ENCODE results near the gene GPR162.

GPR162 gene

DNA sequence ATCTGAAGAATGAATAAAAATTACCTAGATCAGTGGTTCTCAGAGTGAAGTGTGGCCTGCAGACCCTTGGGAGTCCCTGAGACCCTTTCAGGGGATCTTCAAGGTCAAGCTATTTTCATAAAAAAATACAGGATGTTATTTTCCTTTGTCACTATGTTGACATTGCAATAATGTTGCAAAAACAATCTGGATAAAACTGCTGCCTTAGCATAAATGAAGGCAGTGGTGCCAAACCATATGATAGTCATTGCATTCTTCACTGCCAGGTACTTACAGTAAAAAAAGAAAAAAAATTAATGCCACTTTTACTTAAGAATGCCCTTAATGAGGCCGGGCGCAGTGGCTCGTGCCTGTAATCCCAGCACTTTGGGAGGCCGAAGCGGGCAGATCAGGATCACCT is 34.3 kb upstream of the GPR162 start:
- DNase-seq = no peak

GRCh38 chr12:6788972-6789924 is 32.4 kb upstream of the GPR162 start, which contains the start of gene CD4:
CD4 (plus strand) TSS chr12:6789528; CDS start chr12:6800139, 10,611 bp downstream.
- peak; percentile 87 for DNase-seq

DNA sequence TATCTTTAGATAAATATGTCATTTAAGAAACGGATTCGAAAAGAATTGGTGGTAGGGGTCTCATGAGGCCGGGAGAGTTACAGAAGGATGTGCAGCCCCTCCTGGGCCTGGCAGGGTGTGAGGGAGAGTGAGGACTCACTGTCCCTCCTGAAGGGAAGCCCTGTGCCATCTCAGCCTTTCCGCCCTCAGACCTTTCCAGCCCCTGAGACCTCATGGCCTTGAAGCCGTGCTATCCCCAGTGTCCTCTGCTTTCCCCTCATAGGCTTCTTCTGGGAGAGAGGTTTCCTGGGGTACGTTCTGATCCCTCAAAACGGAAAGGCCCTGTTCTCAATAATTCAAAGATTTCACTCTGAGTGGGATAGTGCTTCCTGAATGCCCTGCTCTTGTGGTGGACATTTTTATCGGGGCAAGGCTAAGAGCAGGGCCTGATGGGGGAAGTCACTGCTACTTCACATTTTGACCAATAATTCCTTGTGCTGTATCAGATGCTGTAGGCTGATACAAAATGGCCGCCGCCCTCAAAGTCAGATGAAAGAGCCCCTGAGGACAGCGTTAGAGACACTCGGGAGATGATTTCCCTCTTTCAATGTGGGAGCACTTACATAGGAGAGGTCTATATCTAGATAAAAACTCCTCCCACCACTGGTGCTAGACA is 31.0 kb upstream of the GPR162 start:
- DNase-seq = peak; percentile 63

- DNase-seq = peak; percentile 39
Measured at GRCh38 chr12:6791931-6792520, 29.6 kb upstream of the GPR162 start.

DNA sequence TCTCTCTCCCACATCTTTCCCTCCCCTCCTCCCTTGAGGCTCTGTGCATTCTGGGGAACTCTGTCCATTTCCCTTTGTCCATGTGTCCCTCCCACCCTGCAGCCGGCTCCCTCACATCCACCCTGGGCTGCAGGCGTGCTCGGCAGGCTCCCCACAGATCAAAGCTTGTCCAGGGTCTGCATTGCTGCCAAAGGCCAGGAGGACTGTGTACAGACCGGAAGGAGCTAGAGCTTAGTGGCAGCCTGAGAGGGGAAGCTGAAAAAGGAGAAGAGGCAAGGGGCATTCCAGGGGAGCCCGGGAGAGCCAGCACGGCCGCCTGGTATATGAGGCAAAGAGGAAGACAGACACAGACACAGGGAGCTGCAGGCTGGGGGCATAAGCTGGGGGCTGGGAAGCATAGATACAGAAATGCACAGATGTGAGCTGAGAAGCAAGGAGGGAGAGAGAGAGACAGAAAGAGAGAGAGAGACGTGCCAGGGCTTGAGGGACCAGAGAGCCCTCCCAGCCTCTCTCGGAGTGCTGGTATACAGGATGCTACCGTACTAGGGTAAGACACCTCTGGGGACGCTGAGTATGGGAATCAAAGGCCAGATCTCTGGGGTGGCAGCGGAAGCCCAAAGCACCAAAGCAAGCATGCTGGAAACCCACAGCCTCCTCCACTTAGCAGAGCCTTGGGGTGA is 29.0 kb upstream of the GPR162 start:
- DNase-seq = peak; percentile 75

DNA sequence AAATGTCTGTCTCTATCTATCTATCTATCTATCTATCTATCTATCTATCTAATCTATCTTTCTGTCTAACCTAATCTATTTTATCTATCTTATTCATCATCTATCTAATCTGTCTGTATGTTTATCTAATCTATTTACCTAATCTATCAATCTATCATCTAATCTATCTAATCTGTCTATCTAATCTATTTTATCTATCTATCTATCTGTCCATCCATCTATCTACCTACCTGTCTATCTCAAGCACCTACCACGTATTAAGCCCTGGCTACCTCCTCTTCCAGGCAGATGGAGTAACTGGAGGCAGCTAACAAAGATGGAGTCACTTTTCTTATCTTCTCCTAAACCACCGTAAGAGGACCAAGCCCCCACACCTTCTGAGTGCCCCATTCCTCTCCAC is 26.5 kb upstream of the GPR162 start:
- no peak for DNase-seq

DNA sequence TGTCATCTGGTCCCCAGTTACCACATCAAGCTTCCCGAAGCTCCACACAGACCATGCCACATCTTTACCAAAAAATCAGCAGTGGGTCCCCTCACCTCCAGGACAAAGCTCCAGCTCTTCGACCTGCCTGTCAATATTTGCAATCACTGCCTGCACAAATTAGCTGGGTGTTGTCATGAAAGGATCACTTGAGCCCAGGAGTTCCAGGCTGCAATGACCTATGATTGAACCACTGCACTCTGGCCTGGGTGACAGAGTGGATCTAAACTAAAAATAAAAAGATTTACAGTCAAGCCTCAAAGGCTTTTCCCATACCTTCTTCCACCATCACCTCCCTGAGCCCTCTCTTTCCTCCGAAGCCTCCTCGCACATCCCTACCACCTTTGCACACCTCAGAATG is 25.0 kb upstream of the GPR162 start:
- DNase-seq = no peak

DNA sequence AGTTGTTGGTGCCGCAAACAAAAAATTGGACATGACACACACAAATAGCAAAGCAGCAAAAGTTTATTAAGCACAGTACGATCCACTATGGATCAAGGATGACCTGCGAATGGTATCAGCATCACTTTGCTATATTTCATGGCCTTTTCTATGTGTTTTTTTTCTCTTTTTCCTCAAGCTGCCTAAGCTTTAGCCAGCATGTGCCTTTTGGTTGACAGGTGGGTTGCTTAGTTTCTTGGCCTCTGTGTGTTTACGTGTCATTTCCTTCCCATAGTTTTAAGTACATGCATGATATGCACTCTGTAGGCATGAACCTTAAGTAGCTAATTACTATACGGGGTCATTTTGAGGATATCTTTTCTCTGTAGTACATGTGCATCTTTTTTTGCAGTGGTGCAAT is 22.5 kb upstream of the GPR162 start:
- no peak for DNase-seq

- DNase-seq = no peak
Measured at GRCh38 chr12:6807170-6807569, 14.5 kb upstream of the GPR162 start.

- DNase-seq = no peak
Measured at GRCh38 chr12:6809056-6809455, 12.6 kb upstream of the GPR162 start.

DNA sequence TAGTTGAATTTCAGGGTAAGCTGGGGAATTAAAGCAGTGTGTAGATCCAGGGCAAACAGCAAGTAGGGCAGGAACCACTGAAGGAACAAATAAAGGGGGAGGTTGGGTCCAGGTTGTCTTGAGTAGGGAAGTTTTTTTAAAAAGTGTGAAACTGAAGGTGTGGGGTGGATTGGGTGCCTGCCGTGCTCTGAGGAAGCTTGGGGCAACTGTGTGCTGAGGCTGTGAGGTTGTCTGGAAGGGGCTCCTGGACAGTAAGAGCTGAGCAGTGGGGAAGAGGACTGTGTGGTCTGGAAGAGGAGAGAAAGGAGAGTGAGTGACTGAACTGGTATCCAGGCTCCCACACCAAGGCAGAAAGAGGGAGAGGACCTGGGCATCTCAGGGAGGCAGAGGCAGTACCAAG is 10.9 kb upstream of the GPR162 start:
- DNase-seq = no peak

DNA sequence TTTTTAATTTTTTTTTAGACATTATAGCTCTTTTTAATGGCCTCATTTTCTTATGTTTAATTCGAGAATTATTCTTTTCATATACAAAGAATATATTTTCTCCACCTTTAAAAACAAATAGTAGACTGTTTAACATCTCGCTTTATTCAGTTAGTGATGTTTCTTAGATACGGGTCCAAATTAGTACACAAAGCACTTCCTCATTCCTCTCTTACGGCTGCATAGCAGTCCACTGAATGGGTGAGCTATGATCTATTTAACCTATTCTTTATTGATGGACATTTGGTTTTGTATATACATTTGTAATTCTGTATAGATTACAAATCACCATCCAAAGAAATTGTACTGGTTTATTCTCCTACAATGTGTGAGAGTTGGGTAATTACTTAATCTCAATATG is 8.3 kb upstream of the GPR162 start:
- DNase-seq = no peak

DNA sequence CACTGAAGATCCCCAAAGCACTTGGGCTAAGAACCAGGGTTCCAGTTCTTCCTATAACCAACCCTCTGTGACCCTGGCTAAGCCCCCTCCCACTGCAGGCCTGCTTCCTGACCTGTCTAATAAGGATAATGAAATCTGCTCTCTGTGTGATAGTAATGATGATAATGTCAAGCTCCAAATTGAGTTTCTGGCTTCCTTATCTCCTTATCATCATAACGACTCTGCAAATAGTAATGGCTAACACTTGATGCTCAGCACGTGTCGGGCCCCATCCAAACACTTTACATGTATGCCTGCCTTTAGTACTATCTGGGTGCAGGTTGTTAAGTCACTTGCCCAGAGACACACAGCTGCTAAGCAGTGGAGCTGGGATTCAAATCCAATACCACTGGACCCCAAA is 5.0 kb upstream of the GPR162 start:
- DNase-seq = no peak

DNA sequence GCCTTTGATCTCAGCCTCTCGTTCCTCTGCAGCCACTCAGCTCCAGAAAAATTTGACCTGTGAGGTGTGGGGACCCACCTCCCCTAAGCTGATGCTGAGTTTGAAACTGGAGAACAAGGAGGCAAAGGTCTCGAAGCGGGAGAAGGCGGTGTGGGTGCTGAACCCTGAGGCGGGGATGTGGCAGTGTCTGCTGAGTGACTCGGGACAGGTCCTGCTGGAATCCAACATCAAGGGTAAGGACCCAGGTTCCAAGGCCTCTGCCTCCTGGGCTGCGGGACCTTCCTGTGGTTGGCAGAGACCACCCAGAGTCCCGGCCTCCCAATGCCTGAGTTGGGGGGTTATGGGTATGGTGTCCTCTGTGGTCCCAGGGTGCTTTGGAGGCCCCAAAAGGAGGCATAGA is 4.5 kb upstream of the GPR162 start:
- no peak for DNase-seq

GRCh38 chr12:6817662-6818157 is 3.9 kb upstream of the GPR162 start:
- no peak for DNase-seq

DNA sequence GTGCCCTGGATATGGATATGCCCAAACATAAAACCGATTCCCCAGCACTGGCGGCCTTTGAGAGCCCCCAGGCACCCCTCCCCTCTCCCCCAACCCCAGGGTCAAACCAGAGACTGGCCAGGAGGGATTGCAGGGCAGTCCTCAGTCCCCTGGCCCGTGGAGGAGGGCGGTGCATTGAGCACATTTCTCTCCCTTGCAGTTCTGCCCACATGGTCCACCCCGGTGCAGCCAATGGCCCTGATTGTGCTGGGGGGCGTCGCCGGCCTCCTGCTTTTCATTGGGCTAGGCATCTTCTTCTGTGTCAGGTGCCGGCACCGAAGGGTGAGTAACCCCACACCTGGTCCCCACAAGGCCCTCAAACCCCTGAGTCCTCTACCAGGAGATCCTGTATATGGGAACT is 3.4 kb upstream of the GPR162 start:
- no peak for DNase-seq

GRCh38 chr12:6818645-6819044 is 3.0 kb upstream of the GPR162 start:
- no peak for DNase-seq

GRCh38 chr12:6819106-6820030 is 2.3 kb upstream of the GPR162 start:
- no peak for DNase-seq

DNA sequence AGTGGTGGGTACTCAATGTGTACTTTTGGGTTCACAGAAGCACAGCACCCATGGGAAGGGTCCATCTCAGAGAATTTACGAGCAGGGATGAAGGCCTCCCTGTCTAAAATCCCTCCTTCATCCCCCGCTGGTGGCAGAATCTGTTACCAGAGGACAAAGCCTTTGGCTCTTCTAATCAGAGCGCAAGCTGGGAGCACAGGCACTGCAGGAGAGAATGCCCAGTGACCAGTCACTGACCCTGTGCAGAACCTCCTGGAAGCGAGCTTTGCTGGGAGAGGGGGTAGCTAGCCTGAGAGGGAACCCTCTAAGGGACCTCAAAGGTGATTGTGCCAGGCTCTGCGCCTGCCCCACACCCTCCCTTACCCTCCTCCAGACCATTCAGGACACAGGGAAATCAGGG is 1.5 kb upstream of the GPR162 start:
- no peak for DNase-seq

GRCh38 chr12:6822426-6823135 is 960 bp downstream of the GPR162 start:
- DNase-seq = no peak
